ENCODE measurements around the gene GOLGA8K.
"Not testable (repeated sequence)": the region's sequence is repeated elsewhere in the genome, so short reads cannot be mapped to it uniquely, and the experiment has no call there.

Gene GOLGA8K

DNA sequence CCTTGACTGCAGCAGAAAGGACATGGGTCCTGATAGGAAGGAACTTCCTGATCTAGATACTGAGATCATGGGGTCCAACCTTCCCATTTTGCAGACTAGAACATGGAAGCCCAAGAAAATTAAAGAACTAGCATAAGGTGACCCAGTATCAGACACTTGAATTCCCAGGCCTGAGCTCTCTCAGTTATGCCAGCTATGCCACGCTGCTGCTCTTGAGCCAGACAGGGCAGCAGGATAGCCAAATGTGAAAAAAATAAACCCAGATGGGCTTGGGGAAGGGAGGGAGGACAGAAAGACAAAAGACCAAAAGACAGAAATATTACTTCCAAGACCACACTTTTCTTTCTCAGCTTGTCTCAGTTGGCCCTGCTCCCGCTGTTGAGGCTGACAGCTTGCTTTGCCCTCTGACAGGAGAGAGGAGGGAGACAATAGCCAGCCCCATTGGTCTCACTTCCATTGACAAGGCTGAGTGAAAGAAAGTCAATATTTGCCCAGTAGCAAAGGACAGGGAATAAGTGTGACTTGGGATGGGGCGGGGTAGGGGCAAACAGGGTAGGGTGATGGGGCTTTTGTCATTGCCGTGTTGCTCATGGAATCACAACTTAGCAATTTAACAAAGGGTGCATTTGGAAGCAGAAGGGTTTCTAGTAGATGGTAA lies 52.4 kb downstream of the GOLGA8K start:
- DNase-seq = not testable (repeated sequence)

DNA sequence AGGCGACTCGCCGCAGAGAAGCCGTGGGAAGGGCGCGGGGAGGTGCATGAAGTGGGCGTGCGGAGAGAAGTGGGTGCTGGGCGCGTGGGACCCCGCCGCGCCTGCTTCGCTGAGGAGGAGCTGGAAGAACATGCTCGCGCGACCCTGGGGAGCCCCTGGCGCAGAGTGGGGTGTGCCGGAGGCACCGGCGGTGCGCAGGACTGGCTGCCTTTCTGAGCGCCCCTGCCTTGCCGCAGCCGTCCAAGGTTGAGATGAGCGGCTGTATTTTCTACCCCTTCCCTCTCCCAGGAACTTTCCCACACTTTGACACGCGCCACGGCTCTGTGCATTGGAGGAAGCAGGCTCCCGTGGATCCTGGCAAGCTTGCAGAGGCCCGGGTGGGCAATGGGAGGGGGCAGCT lies 56.1 kb downstream of the GOLGA8K start:
- DNase-seq = not testable (repeated sequence)

- DNase-seq = not testable (repeated sequence)
Observed at GRCh38 chr15:32345978-32346547, 57.0 kb downstream of the GOLGA8K start.

- DNase-seq = not testable (repeated sequence)
Observed at GRCh38 chr15:32343921-32344320, 59.2 kb downstream of the GOLGA8K start.
